Measurements from ENCODE around the gene PCDHGB4.

GRCh38 chr5:141360685-141361084, 26.8 kb upstream of the PCDHGB4 start:
- TF ChIP-seq CTCF (IDR thresholded peaks at IDR 0.05) (no peak), ZFX (IDR thresholded peaks at IDR 0.05; ENCODE audit: borderline replicate concordance) (no peak)
